Measurements from ENCODE around the gene AJM1.

Gene AJM1

DNA sequence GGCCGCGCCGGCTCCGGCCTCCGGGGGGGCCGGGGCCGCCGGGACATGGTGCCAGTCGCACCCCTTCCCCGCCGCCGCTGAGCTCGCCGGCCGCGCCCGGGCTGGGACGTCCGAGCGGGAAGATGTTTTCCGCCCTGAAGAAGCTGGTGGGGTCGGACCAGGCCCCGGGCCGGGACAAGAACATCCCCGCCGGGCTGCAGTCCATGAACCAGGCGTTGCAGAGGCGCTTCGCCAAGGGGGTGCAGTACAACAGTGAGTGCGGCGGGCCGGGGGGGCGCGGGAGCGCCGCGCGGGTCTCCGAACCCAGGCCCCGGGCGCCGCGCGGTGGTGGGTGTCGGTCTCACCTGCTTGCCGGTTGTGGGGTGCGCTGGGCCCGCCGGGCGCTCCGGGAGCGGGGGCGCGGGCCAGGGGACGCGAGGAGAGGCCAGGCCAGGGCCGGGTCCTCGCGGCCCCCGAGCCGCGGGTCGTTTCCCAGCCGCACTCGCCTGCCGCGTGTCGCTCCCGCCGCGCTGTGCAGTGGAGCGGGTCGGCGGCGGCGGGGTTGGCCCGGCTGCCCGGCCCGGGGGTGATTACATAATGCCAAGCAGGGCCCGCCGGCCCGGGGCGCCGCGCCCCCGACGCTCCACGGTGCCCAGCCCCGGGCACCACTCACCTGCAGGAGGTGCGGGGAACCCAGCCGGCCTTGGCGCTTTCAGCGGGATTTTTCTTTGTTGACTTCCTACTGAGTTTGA lies 34.0 kb upstream of the AJM1 start:
- DNase-seq (ENCODE audit: low read depth in 2 of 2): no peak

DNA sequence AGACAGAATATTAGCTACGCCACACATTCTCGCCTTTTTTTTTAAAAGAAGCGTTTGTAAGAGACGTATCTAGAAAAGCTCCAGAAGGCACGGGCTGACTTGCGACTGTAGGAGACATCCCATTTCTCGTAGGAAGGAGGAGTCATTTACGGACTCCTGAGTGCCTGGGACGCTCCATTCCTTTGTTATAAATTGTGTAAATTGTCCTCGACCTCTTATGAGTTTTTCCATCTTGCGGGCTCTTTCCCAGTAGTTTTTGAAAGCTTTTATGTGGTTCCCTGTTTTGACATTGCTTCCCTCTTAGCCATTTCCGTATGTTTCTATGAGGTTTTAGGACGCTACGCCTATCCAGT lies 33.5 kb upstream of the AJM1 start:
- no peak for DNase-seq (ENCODE audit: low read depth in 2 of 2)

DNA sequence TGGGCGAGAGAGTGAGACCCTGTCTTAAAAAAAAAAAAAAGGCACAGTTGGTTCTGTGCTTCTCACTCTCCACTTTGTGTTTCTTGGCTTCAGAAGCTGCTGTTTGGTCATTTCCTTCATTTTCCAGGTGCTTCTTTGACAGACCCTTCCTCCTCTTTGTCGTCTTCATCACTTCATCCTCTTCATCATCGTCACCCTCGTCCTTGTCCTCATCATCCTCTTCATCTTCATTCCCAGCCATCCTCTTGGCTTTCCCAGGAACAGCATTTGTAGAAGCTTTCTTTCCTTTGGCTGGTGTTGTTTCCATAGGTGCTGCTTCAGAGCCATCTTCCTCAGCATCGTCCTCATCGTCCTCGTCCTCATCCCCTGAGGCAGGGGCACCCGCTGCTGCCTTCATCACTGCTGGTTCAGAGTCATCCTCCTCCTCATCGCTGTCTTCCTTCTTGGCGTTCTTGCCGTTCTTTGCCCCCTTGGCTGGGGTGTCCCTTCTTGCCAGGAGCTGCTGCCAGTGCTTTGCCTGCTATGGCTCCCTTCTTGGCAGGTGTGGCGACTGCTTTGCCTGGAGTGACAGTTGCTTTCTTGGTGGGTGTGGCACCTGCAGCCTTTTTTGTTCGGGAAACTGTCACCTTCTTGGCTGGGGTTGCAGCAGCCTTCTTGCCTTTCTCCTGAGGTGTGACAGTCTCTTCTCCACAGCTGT lies 27.4 kb upstream of the AJM1 start:
- no peak for DNase-seq (ENCODE audit: low read depth in 2 of 2)

DNA sequence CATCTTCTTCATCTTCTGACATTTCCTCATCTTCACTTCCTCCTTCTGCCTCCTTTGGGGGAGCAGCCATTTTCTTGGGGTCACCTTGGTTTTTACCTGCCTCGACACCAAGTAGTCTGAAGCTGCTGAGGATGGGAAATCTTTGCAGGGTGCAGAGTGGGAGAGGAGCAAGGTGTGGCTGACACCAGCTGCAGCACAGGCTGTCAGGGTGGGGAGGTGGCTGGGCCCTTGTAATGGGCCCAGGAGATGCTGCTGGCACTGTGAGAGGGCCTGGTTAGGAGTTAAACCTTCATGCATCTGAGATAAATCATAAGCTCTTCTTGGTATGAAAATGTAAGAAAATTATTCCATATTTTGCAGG lies 26.9 kb upstream of the AJM1 start:
- no peak for DNase-seq (ENCODE audit: low read depth in 2 of 2)

DNA sequence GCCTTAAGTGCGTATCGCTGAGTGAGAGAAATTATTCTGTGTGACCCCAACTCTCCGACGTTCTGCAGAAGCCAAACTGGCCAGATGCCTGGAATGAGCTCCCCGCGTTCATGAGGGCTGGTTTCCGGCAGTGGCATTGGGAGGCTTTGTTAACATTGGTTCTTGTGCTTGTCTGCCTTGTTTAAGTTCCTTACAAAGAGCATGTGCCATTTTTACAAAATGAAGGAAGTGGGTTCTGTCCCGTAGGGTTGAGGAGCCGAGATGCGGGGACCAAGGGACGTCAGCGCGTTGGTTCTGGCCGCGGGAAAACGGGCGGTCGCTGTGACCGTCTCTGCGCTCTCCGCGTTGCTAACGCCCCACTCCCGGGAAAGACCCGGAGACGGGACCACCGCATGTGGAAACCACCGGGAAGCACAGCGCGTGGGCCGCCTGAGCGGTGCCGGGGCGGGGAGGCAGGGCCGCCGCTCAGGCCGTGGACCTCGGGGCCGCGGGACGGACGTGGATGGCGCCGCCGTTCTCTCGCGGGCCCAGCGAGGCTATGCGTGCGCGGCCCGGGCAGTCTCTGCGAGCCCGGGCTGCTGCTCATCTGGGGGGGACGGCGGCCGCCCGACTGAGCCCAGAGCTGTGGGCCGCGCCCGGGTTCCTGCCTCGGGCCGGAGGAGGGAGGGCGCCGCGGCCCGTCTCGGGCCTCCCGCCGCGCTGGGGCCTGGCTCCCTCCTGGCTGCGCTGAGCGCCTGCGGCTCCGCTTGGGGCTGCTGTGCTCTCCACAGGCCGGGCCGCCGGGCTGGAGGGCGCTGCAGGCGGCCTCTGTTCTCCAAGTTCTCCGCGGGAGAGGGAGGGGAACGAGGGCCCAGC lies 21.1 kb upstream of the AJM1 start:
- DNase-seq (ENCODE audit: low read depth in 2 of 2): no peak

DNA sequence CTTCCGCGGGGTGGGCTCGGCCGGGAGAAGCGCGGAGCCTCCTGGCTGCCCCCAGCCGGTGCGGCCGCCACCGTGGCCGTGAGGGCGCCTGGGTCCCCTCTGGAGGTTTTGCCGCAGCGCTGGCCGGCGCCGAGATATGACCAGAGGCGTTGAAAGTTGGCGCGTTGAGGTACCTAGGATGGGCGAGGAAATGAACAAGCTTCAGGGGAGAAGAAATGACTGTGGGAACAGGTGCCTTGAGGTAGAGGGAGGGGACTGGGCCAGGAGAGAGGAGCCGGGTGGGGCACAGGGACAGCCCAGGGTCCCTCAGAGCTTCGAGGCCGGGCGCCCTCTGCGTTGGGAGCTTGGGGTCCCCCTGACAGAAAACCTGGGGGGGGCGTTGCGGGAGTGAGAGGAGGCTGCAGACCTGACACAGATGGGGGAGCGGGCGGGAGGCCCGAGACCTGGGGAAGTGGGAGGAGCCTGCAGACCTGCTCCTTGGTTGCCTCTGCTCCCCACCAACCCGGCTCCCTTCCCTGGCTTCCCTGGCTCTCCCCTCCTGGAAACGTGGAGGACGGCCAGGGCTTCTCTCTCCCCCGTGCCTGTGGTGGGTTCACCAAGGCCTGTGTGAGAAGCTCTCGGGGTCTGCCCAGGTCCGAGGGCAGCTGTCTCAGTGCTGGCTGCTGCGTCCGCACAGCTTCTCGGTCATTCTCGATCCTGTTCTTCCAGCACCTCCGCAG lies 20.3 kb upstream of the AJM1 start:
- DNase-seq (ENCODE audit: low read depth in 2 of 2): no peak

DNA sequence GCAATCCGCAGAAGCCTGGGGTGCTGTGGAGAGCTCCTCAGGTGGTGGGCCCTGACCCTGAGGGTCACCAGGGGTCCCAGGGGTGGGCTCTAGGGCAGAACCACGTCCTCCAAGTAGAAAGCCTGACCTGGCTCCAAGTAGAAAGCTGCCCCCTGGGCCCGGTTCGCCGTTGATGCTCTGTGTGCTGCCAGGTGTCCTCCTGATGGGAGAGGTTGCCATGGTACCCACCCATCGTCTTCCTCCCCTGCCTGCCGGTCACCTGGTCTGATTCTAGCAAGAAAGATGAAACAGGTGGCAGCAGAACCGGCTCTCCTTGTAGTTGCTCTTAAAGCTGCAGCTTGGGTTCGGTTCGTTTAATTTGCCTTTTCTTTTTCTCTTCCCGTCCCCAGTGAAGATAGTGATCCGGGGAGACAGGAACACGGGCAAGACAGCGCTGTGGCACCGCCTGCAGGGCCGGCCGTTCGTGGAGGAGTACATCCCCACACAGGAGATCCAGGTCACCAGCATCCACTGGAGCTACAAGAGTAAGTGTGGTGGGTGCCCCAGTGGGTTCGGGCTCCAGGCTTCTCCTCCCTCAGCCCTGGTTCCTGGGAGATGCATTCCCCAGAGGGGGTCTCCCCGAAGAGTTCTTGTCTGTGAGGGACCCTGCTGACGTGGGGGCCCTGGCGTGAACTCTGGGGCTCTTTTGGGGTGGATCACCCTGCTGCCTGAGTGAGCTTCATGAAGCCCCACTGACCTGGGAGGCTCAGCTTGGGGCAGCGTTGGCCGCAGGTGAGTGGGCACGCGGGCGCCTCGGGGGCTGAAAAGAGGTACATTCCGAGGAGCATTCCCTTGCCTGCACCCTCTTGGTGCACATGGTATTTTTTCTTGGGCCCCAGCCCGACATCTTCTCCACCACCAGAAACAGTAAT lies 18.9 kb upstream of the AJM1 start:
- DNase-seq (ENCODE audit: low read depth in 2 of 2): no peak

DNA sequence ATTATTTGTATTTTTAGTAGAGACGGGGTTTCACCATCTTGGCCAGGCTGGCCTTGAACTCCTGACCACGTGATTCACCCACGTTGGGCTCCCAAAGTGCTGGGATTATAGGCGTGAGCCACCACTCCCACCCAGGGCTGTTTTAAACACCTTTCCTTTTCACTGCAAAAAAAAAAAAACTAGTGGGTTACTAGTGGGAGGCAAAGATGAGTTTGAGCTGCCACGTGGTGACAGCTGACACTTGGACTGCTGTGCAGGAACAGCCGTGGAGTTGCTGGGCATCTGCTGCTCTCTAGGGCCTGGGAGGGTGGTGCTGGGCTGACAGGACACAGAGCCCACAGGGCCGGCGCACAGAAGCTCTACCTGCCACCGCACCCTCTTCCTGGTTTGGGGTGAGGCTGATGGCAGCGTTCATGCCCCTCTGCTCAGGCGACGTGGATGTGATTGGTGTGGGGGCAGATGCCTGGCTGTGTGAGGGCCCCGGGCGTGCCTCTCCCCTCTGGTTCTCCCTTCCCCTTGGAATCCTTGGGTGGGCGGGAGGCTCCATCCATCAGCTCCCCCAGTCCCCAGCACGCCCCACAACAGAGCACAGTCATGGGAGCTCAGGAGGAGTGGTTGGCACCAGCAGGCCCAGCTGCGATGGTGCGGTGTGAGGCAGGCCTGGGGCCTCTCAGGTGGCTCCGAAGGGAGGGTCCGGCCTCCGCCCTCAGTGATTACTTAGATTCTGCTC lies 17.6 kb upstream of the AJM1 start:
- DNase-seq (ENCODE audit: low read depth in 2 of 2): no peak

DNA sequence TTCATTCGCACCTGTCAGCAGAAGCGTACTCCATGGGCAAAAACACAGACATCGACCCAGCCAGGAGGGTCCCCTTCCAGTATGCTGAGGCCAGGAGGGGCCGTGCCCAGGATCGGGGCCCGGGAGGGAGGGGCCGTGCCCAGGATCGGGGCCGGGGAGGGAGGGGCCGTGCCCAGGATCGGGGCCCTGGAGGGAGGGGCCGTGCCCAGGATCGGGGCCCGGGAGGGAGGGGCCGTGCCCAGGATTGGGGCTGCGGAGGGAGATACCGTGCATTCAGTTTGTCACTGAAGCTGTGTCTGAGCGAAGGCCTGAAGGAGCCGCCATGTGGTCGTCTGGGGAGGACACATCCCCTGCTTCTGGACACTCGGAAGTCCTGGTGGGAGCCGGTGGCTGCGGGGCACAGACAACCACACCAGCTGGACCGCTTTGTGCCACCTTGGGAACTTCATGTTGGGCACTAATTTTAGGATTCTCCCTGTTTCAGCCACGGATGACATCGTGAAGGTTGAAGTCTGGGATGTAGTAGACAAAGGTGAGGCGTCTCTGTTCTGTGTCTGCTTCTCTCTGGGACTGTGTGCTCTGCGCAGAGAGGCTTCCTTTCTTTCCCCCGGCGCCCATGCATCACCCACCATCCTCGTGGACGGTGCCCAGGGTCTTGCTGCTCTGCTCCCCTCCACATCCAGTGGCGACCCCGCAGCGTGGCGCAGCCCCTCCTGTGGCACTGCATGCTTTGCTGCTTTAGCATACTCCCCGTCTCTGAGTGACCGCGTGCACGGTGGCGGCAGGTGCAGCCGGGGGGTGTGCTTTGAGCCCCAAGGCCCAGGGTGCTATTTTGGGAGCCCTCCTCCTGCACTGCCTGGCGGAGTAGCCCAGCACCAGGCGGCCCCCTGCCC lies 16.7 kb upstream of the AJM1 start:
- no peak for DNase-seq (ENCODE audit: low read depth in 2 of 2)

DNA sequence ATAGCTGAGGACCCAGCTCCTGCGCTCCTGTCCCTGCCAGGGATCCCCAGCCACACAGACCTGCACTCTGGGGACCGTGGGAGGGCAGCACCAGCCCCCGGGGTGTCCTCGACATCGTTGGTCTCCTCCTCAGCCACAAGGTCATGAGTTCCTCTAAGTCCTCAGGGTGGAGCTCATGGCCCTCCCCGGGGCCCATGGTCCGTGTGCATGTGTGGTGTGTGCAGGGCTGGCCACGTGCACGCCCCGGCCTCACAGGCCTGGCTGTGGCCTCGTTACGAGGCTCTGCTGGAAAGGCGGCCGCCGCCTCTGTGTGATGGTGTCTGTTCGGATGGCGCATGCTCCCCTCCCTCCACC lies 16.1 kb upstream of the AJM1 start:
- DNase-seq (ENCODE audit: low read depth in 2 of 2): no peak

DNA sequence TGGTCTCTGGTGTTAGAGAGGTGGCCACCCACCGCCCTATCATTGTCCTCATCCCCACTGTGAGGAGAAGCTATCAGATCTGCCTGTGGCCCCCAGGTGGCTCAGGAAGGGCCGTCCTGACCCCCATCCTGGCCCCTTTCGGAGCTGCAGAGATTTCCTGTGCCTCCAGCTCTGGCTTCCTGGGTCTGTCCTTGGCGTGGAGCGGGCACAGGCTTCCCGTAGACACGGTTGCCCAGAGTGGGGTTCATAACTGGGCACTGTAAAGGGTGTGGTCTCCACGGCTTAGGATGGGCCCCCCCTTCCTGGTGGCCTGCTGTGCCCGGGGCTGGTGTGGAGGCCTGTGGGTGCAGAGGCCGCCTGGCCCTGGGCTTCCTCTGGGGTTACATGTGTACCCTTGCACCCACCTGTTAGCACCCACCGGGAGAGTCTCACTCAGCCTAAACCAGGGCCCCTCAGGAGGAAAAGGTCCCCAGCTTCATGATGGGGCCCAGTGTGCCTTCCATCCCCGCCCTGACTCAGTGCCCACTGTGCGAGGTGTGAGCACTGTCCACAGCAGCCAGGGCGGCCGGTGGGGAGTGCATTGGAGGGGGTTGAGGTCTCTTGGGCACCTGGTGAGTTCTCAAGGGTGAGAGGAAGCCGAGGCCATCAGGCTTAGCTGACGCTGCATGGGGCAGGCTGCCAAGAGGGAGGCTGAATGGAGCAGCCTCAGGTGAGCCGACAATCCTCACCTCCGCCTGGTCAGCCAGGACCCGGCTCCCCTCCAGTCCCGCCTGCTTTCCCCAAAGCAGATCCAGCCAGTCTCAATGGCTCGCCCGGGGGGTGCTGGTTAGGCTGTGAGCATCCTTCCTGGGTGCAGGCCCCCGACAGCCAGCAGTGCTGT lies 15.3 kb upstream of the AJM1 start:
- DNase-seq (ENCODE audit: low read depth in 2 of 2): no peak

DNA sequence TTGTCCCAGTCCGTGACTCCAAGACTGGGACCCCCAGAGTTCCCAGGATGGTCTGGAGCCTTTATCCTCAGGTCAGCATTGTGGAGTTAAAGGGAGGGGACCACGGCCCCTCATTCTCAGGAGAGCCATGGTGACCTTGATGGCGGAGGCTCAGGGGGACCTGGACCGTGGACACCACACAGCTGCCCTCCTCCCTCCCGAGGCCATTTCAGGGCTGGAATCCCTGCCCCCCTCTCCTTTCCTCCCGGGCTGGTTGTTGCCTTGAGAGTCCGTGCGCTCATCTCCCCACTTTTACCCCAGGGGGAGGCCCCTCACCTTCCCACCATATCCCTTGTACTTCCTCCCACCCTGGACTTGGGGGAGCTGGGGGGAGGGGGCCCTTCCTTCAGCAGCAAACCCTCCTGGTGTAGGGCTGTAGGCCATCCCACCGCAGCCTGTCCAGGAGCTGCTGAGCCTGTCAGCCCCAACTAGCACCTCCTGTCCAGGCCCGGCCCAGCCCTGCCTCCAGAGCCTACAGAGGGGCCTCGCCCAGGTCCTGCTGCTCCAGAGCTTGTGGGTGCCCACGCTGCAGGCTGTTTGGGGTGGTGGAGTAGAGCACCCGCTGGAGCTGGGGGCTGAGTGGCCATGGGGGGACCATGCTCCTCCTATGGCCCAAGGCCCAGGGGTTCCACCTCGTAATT lies 14.3 kb upstream of the AJM1 start:
- no peak for DNase-seq (ENCODE audit: low read depth in 2 of 2)

DNA sequence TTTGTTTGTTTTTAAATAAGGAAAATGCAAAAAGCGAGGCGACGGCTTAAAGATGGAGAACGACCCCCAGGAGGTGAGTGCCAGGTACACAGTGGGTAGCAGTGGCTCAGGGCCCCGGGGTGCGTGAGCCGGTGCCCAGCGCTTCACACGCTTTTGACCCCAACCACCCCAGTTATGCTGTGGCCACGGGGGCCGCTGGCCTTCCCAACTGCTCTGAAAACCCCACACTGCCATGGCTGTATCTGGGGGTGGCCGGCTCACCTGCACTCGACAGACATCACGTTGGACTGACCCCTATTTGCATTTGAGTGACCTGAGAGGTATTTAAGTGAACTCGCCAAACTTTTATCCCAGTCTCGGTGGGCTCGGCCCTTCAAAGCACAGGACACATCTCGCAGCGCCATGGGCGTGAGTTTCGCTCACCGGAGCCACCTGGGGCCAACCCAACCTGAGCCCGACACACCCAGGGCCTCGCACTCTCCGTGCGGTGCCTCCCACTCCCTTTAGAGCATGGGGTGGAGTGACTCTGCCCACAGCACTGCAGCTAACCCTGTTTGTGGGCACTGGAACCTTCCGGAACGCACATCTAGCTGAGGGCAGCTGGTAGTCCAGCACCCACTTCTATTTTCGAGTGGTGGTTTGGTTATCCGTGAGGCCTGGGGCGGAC lies 13.7 kb upstream of the AJM1 start:
- no peak for DNase-seq (ENCODE audit: low read depth in 2 of 2)

DNA sequence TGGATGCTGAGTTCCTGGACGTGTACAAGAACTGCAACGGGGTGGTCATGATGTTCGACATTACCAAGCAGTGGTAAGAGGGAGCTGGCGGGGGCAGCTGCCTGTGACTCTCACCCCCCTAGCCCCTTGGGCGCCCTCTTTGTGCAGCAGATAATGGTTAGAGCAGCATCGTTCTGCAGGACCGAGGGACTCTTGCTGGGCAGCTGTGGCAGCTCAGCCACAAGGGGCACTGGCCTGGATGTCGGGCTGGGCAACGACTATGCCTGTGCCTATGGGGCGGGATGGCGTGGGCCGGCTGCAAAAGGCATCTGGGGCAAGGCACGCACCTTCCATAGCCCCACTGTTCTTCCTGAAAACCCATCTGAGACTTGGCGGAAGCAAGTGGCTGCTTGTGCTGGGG lies 12.9 kb upstream of the AJM1 start:
- no peak for DNase-seq (ENCODE audit: low read depth in 2 of 2)

DNA sequence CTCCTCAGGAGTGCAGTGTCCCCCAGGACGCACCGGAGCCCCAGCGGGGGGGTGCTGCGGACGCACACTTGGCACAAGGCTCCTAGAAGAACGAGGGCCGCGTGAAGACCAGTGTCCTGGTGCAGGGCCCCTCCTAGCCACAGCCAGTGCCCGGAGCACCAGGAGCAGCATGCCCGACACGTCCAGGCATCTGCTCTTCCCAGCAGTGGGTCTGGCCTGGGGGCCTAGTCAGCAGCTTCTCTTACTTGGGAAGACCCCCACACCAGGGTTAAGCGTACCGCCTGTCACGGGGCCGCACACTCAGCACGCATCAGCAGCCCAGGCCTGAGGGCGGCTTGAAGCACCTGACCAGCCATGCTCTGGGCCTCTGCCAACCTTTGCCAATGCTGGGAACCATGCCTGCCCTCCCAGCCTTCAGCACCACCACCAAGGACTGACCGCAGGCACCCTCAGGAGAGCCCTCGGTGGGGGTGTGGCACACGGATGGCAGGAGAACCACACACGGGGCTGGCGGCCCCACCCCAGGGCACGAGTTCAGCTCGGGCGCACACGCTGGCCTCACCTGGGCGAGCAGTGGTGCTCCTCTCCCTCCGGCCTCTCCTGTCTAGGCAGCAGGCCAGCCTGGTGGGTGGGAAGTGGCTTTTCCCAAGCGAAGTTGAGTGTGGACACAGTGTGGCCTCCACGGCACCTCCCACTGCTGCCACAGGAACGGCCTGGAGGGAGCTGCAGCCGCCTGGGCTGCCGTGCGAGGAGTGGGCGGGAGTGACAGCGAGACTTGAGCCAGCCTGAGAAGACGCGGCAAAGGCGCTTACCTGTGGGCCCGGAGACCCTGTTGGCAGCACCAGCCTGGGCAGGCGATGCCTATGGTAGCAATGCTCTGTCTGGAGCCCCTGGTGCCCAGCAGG lies 12.0 kb upstream of the AJM1 start:
- DNase-seq (ENCODE audit: low read depth in 2 of 2): no peak

DNA sequence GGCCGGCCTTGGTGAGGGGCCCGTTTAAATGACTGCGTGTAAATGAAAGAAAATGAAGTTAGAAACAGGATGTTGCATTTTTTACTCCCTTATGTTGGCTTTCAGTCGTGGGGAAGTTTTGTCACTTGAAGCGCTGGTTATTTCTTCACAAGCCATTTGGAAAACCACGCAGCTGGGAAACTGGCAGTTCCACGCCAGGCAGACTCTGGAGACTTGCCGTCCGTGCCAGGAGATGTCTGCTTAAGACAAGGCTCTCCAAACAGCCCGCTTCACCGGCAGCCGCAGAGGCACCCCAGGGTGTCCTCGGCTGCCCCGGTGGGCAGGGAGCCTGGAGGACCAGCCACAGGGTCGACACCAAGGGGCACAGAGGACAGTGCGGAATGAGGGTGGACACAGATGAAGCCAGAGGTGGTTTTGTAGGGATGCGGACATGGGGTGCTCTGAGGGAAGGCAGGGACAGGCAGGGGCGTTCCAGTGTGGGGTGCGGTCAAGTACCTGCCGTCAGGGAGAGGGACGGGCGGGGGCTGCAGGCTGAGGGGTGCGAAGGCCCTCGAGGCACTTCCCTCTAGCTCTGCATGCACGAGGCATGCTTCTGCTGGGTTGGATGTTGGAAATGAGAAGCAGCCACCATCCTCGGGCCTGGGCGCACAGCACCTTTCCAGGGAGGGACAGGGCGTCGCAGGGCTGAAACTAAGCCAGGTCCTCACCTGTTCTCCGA lies 11.1 kb upstream of the AJM1 start:
- no peak for DNase-seq (ENCODE audit: low read depth in 2 of 2)
